Gastroesophageal sphincter (tissue), 3 donors: ENCODE measurements around the gene RAB43.

Experiments
- CTCF ChIP-seq, 4 experiments: fragments of 200-600 bp in 2 of 4; fragments of 450-650 bp in 2 of 4; sonication (generic) in 1 of 4; IDR thresholded peaks; one replicate each; pipeline ENCODE4 v1.5.1; 2017 to 2019; ENCODE audit warnings: antibody characterized with exemption in 4 of 4, mild to moderate bottlenecking in 2 of 4, moderate library complexity in 2 of 4
- POLR2A ChIP-seq, 2 donors: fragments of 450-650 bp; IDR thresholded peaks; one replicate each; pipeline ENCODE4 v1.6.1; 2017; ENCODE audit warnings: antibody characterized with exemption in 2 of 2, mild to moderate bottlenecking in 2 of 2, moderate library complexity in 1 of 2

- TF ChIP-seq CTCF (IDR thresholded peaks at IDR 0.05) = no peak
- no peak for TF ChIP-seq POLR2A (IDR thresholded peaks at IDR 0.05)
These were observed 59.4 kb downstream of the RAB43 start for GRCh38 chr3:129061888-129062834.
